GM12874 (cell line): ENCODE data around the gene AIRE.

Experiments
- TF ChIP-seq, protein P1 (sequence below): IDR thresholded peaks from 2 replicates; pipeline ENCODE4 v1.5.1; 2011; ENCODE audit warnings: low read depth, mild to moderate bottlenecking, control low read depth, low read length, moderate library complexity; ENCODE audit not compliant: insufficient read depth

AIRE gene

GRCh38 chr21:44298301-44298700 is 12.6 kb downstream of the AIRE start:
- TF ChIP-seq, protein P1, sequence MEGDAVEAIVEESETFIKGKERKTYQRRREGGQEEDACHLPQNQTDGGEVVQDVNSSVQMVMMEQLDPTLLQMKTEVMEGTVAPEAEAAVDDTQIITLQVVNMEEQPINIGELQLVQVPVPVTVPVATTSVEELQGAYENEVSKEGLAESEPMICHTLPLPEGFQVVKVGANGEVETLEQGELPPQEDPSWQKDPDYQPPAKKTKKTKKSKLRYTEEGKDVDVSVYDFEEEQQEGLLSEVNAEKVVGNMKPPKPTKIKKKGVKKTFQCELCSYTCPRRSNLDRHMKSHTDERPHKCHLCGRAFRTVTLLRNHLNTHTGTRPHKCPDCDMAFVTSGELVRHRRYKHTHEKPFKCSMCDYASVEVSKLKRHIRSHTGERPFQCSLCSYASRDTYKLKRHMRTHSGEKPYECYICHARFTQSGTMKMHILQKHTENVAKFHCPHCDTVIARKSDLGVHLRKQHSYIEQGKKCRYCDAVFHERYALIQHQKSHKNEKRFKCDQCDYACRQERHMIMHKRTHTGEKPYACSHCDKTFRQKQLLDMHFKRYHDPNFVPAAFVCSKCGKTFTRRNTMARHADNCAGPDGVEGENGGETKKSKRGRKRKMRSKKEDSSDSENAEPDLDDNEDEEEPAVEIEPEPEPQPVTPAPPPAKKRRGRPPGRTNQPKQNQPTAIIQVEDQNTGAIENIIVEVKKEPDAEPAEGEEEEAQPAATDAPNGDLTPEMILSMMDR, result peak; percentile 25; the same call in 1 of the 2 replicates

GRCh38 chr21:44299085-44299457 is 13.4 kb downstream of the AIRE start:
- TF ChIP-seq, protein P1, result no peak

DNA sequence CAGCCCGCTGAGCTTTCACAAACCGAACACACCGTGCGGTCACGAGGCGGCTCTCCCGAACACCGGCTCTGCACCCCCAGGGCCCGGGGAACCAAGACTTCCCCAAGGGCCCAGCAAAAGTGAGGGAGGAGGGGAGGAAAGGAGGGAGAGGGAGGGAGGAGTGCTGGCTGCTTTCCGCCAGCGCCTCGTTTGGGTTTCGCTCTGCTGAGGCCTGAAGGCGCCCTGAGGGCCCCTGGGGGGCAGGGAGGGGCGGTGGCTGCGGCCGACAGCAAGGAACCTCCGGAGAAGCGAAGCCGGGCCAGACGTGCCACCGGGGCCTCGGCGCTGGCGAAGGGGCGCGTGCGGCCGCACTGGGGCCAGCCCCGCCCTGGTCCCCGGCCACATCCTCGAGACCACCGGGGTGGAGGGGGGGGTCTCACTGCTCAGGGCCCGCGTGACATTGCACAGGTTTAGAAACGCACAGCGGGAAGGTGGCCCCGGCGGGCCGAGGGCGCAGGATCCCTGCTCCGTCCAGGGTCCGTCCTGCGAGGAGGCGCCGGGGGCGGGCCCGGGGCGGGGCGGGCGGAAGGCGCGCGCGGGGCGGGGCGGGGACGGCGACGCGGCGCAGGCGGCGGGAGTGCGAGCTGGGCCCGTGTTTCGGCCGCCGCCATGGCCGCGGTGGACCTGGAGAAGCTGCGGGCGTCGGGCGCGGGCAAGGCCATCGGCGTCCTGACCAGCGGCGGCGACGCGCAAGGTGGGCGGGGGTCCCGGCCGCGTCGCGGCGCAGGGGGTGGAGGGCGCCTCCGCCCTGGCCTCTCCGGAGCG is 14.0 kb downstream of the AIRE start, which contains the start of gene PFKL:
Gene PFKL (plus strand): TSS at position 596 of the 804 bp plus-strand sequence. CDS start 53 bp downstream, at position 649.
- TF ChIP-seq, protein P1, result no peak

GRCh38 chr21:44300262-44300959 is 14.7 kb downstream of the AIRE start:
- TF ChIP-seq, protein P1, result no peak

- TF ChIP-seq, protein P1, result no peak
These were observed 15.5 kb downstream of the AIRE start for GRCh38 chr21:44301141-44301540.

GRCh38 chr21:44301961-44302406 is 16.3 kb downstream of the AIRE start:
- TF ChIP-seq, protein P1, result no peak
